ENCODE measurements around the gene ABCD4. TPM values are rescaled to one million over a fixed set of nuclear protein-coding genes. Genes with fewer than 3 reads are reported as not detected.

ABCD4 gene
- total RNA-seq, 4 donors from 2014 or later: 26.1 to 73.4 (median 49.5) TPM

DNA sequence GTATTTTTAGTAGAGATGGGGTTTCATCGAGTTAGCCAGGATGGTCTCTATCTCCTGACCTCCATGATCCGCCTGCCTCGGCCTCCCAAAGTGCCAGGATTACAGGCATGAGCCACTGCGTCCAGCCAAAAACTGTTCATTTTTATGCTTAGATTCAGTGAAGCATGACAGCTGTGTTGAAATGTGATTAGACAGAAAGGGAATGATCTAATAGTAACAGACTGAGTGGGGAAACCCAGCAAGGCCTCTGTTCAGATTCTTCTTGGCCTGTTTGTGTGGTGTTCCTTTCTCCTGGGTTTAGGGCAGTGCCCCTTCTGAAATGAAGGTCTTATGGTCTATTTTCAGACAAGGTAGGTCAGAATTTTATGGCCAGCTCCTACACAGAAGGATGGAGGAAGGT is 11.8 kb upstream of the ABCD4 start:
- intact Hi-C loops (cut with DNase I; ENCODE audit: low total_unique reads): no loop called here
- H3K27me3 ChIP-seq: no peaks in the 10 kb centered on the region
- no peak overlapping the region for H3K4me3 ChIP-seq
- no peaks in the 10 kb centered on the region for H3K36me3 ChIP-seq
- no peak for TF ChIP-seq POLR2A (IDR thresholded peaks at IDR 0.05)
- TF ChIP-seq, protein P1, sequence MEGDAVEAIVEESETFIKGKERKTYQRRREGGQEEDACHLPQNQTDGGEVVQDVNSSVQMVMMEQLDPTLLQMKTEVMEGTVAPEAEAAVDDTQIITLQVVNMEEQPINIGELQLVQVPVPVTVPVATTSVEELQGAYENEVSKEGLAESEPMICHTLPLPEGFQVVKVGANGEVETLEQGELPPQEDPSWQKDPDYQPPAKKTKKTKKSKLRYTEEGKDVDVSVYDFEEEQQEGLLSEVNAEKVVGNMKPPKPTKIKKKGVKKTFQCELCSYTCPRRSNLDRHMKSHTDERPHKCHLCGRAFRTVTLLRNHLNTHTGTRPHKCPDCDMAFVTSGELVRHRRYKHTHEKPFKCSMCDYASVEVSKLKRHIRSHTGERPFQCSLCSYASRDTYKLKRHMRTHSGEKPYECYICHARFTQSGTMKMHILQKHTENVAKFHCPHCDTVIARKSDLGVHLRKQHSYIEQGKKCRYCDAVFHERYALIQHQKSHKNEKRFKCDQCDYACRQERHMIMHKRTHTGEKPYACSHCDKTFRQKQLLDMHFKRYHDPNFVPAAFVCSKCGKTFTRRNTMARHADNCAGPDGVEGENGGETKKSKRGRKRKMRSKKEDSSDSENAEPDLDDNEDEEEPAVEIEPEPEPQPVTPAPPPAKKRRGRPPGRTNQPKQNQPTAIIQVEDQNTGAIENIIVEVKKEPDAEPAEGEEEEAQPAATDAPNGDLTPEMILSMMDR (IDR thresholded peaks at IDR 0.05): no peak
- no peaks in the 10 kb centered on the region for H3K4me1 ChIP-seq
- no peak for DNase-seq
- H3K9me3 ChIP-seq: no peaks in the 10 kb centered on the region
- H3K27ac ChIP-seq: no peak overlapping the region

DNA sequence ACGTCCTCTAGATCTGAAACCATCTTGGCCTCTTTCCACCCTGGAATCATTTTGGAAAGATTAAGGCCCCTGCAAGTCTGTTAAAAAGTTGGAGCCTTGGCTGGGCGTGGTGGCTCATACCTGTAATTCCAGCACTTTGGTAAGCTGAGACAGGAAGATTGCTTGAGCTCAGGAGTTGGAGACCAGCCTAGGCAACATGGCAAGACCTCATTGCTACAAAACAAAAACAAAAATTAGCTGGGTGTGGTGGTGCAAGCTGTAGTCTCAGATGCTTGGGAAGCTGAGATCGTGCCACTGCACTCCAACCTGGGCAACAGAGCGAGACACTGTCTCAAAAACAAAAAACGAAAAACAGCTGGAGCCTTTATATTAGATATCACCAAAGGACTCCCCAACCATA is 10.9 kb upstream of the ABCD4 start:
- Histone ChIP-seq H3K4me1 (no peaks in the 10 kb centered on the region), H3K27ac (no peak overlapping the region), H3K36me3 (no peaks in the 10 kb centered on the region), H3K4me3 (no peak overlapping the region), H3K9me3 (no peaks in the 10 kb centered on the region), H3K27me3 (no peaks in the 10 kb centered on the region)
- intact Hi-C loops (cut with DNase I; ENCODE audit: low total_unique reads): no loop called here
- TF ChIP-seq, protein P1 (IDR thresholded peaks at IDR 0.05): no peak
- no peak for TF ChIP-seq POLR2A (IDR thresholded peaks at IDR 0.05)
- no peak for DNase-seq

DNA sequence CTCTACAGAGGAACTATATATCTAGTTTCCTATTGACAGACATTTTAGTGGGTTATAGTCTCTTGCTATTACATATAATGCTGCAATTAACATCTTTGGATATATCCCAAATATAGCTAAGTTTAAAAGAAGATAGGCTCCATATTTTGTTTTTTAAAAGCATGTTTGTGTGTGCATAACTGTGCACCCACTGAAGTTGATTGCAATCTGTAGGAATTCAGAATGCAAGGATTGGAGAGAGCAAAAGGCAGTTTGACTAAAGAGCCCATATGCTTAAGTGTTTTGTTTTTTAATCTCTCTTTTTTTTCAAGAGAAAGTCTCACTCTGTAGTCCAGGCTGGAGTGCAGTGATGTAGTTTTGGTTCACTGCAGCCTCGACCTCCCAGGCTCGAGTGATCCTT is 9.4 kb upstream of the ABCD4 start:
- H3K36me3 ChIP-seq: no peaks in the 10 kb centered on the region
- H3K27ac ChIP-seq: no peak overlapping the region
- H3K4me1 ChIP-seq: no peaks in the 10 kb centered on the region
- H3K27me3 ChIP-seq: no peaks in the 10 kb centered on the region
- no peak for DNase-seq
- no peaks in the 10 kb centered on the region for H3K9me3 ChIP-seq
- TF ChIP-seq, protein P1 (IDR thresholded peaks at IDR 0.05): no peak
- TF ChIP-seq POLR2A (IDR thresholded peaks at IDR 0.05): no peak
- intact Hi-C loops (cut with DNase I; ENCODE audit: low total_unique reads): no loop called here
- H3K4me3 ChIP-seq: no peak overlapping the region

DNA sequence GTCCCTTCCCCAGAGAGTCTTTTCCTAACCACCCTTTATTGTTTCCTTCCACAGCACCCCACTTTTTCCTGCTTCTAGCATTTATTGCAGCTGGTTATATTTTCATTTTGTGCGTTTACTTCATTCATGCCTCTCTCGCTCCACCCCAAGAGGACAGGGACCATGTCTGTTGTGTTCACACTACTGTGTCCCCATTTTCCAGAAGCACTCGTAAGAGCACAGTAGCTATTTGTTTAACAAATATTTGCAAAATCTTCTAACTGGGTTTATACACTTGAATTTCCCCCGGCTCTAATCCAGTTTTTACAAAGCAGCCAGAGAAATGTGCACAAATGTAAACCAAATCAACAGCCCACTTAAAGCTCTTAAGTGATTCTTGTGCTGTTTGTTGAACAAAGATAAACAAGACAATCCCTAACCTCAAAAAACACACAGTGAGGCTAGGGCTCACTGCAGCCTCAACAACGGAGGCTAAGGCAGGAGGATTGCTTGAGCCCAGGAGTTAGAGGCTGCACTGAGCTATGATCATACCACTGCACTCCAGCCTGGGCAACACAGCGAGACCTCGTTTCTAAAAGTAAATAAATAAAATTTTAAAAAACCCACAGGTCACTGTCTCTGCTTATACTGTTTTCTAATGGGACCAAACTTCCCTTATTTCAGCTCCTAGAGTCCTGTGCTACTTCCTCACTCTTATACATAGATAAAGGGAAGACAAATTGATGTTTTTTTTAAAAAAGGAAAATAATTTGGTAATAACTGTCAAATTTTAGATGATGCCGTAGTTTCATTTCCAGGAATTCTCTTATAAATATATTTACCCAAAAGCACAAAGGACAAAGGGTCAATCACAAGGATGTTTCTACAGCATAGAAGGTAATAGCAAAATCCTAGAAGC is 6.6 kb upstream of the ABCD4 start:
- H3K27ac ChIP-seq: no peak overlapping the region
- H3K27me3 ChIP-seq: no peaks in the 10 kb centered on the region
- H3K9me3 ChIP-seq: no peaks in the 10 kb centered on the region
- no peak for DNase-seq
- H3K4me1 ChIP-seq: no peaks in the 10 kb centered on the region
- no peak overlapping the region for H3K4me3 ChIP-seq
- intact Hi-C loops (cut with DNase I; ENCODE audit: low total_unique reads): no loop called here
- TF ChIP-seq POLR2A (IDR thresholded peaks at IDR 0.05): no peak
- TF ChIP-seq, protein P1 (IDR thresholded peaks at IDR 0.05): no peak
- no peaks in the 10 kb centered on the region for H3K36me3 ChIP-seq

DNA sequence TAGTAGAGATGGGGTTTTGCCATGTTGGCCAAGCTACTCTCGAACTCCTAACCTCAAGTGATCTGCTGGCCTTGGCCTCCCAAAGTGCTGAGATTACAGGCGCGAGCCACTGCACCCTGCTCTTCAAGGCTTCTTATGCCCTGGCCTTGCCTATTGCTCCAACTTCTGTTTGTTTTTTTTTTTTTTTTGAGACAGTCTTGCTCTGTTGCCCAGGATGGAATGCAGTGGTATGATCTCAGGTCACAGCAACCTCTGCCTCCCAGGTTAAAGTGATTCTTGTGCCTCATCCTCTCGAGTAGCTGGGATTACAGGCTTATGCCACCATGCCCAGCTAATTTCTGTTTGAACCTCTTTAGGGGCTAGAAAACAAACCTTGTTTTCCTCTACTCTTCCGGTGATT is 6.0 kb upstream of the ABCD4 start:
- Histone ChIP-seq H3K4me1 (no peaks in the 10 kb centered on the region), H3K4me3 (no peak overlapping the region), H3K27me3 (no peaks in the 10 kb centered on the region), H3K27ac (no peak overlapping the region), H3K9me3 (no peaks in the 10 kb centered on the region), H3K36me3 (no peaks in the 10 kb centered on the region)
- TF ChIP-seq POLR2A (IDR thresholded peaks at IDR 0.05): no peak
- TF ChIP-seq, protein P1 (IDR thresholded peaks at IDR 0.05): no peak
- DNase-seq: no peak
- intact Hi-C loops (cut with DNase I; ENCODE audit: low total_unique reads): no loop called here
